ENCODE results near the gene TREM1. TPM values are rescaled to one million over a fixed set of nuclear protein-coding genes. Genes with fewer than 3 reads are reported as not detected.

Gene TREM1
- total and polyA plus RNA-seq, 2 donors (not counting 3 experiments of a cell fraction or from before 2014, with no cell fraction given), result not detected

GRCh38 chr6:41327177-41327576 lies 40.7 kb upstream of the TREM1 start:
- no peaks in the 10 kb centered on the region for H3K36me3 ChIP-seq (ENCODE audit: control insufficient read depth in 2 of 2, extremely low read depth in 1 of 2, insufficient read depth in 2 of 2, low read length in 2 of 2)
- H4K20me1 ChIP-seq (replicated peaks; ENCODE audit: control insufficient read depth, extremely low read depth, insufficient read depth, low read length), result no peaks in the 10 kb centered on the region
- H3K9me1 ChIP-seq (replicated peaks; ENCODE audit: control insufficient read depth, extremely low read depth, insufficient read depth, low read length), result no peaks in the 10 kb centered on the region
- dilution Hi-C loops (cut with MboI; ENCODE audit: extremely low pct_ligation_motif_present, low sequenced_read_pairs), result no loop called here
- no peak overlapping the region for H3K4me3 ChIP-seq (replicated peaks in 1 of 3; ENCODE audit: insufficient read depth in 1 of 3, low read depth in 1 of 3, low read length in 3 of 3)
- TF ChIP-seq FOS (IDR thresholded peaks at IDR 0.05; ENCODE audit: borderline replicate concordance, insufficient read depth, low read length) (no peak), JUN (IDR thresholded peaks at IDR 0.05; ENCODE audit: borderline replicate concordance, insufficient read depth, insufficient read length, low read depth) (no peak), CTCF (IDR thresholded peaks at IDR 0.05; ENCODE audit: extremely low read depth in 1 of 2, insufficient read depth in 1 of 2, low read depth in 1 of 2, low read length in 2 of 2) (no peak), MYC (IDR thresholded peaks at IDR 0.05; ENCODE audit: low read depth, low read length) (no peak), MAX (IDR thresholded peaks at IDR 0.05; ENCODE audit: insufficient read depth, insufficient read length) (no peak), POLR2AphosphoS5 (IDR thresholded peaks at IDR 0.05; ENCODE audit: insufficient read depth, low read depth, low read length) (no peak)
- POLR2A ChIA-PET, result no interaction called here
- no peak overlapping the region for H3K4me2 ChIP-seq (ENCODE audit: insufficient read depth, low read length)
- no peaks in the 10 kb centered on the region for H3K79me2 ChIP-seq (ENCODE audit: control insufficient read depth, insufficient read depth, low read length)
- H3K4me1 ChIP-seq (ENCODE audit: control insufficient read depth, extremely low read depth, insufficient read depth, low read length), result no peaks in the 10 kb centered on the region
- intact Hi-C loops (cut with micrococcal nuclease), result no loop called here
- no TSS peak for BruUV-seq (replicated peaks)
- H2AFZ ChIP-seq (ENCODE audit: low read depth, low read length), result no peak overlapping the region
- no peak overlapping the region for H3K27ac ChIP-seq (ENCODE audit: insufficient read depth, low read depth, low read length)
- DNase-seq (ENCODE audit: low read depth, low spot score) (no peak), FAIRE-seq (no peak)
- CTCF ChIA-PET, result no interaction called here
- no peaks in the 10 kb centered on the region for H3K9me3 ChIP-seq (replicated peaks; ENCODE audit: control insufficient read depth, insufficient read depth, low read length)
- no peak overlapping the region for H3K9ac ChIP-seq (replicated peaks; ENCODE audit: extremely low read depth, insufficient read depth, low read length)
- H3K27me3 ChIP-seq (ENCODE audit: control insufficient read depth in 2 of 2, insufficient read depth in 2 of 2, low read length in 2 of 2), result peaks cover 28 to 53% of the 10 kb centered on the region in 2 experiments

GRCh38 chr6:41326092-41326491 lies 39.6 kb upstream of the TREM1 start:
- H3K9ac ChIP-seq (replicated peaks; ENCODE audit: extremely low read depth, insufficient read depth, low read length), result no peak overlapping the region
- ChIA-PET CTCF (no interaction called here), POLR2A (no interaction called here)
- peaks cover 28 to 53% of the 10 kb centered on the region in 2 experiments for H3K27me3 ChIP-seq (ENCODE audit: control insufficient read depth in 2 of 2, insufficient read depth in 2 of 2, low read length in 2 of 2)
- no peaks in the 10 kb centered on the region for H3K36me3 ChIP-seq (ENCODE audit: control insufficient read depth in 2 of 2, extremely low read depth in 1 of 2, insufficient read depth in 2 of 2, low read length in 2 of 2)
- FAIRE-seq (no peak), DNase-seq (ENCODE audit: low read depth, low spot score) (no peak)
- no peaks in the 10 kb centered on the region for H3K79me2 ChIP-seq (ENCODE audit: control insufficient read depth, insufficient read depth, low read length)
- H3K27ac ChIP-seq (ENCODE audit: insufficient read depth, low read depth, low read length), result no peak overlapping the region
- no peak overlapping the region for H2AFZ ChIP-seq (ENCODE audit: low read depth, low read length)
- dilution Hi-C loops (cut with MboI; ENCODE audit: extremely low pct_ligation_motif_present, low sequenced_read_pairs), result no loop called here
- intact Hi-C loops (cut with micrococcal nuclease), result no loop called here
- peaks cover under 1% of the 10 kb centered on the region for H3K4me1 ChIP-seq (ENCODE audit: control insufficient read depth, extremely low read depth, insufficient read depth, low read length)
- H3K9me1 ChIP-seq (replicated peaks; ENCODE audit: control insufficient read depth, extremely low read depth, insufficient read depth, low read length), result no peaks in the 10 kb centered on the region
- no TSS peak for BruUV-seq (replicated peaks)
- no peaks in the 10 kb centered on the region for H3K9me3 ChIP-seq (replicated peaks; ENCODE audit: control insufficient read depth, insufficient read depth, low read length)
- no peak overlapping the region for H3K4me2 ChIP-seq (ENCODE audit: insufficient read depth, low read length)
- H4K20me1 ChIP-seq (replicated peaks; ENCODE audit: control insufficient read depth, extremely low read depth, insufficient read depth, low read length), result no peaks in the 10 kb centered on the region
- TF ChIP-seq MAX (IDR thresholded peaks at IDR 0.05; ENCODE audit: insufficient read depth, insufficient read length) (no peak), JUN (IDR thresholded peaks at IDR 0.05; ENCODE audit: borderline replicate concordance, insufficient read depth, insufficient read length, low read depth) (no peak)
- no peak overlapping the region for H3K4me3 ChIP-seq (replicated peaks in 1 of 3; ENCODE audit: insufficient read depth in 1 of 3, low read depth in 1 of 3, low read length in 3 of 3)

All from endothelial cell of umbilical vein (primary cell).